DMS53 (cell line): ENCODE results near the gene TGFBR3L.

ENCODE experiments used
- DNase-seq: peaks from one replicate; lab custom pipeline; 2025; lab: John Stamatoyannopoulos, UW

TGFBR3L gene

GRCh38 chr19:7928334-7928706 lies 13.7 kb downstream of the TGFBR3L start:
- no peak for DNase-seq

GRCh38 chr19:7928741-7929701 lies 14.4 kb downstream of the TGFBR3L start:
- DNase-seq, result peak; percentile 74

- DNase-seq, result peak; percentile 50
Observed at GRCh38 chr19:7930030-7930429, 15.4 kb downstream of the TGFBR3L start.

GRCh38 chr19:7930765-7931164 lies 16.1 kb downstream of the TGFBR3L start:
- DNase-seq, result no peak

GRCh38 chr19:7931221-7932061 lies 16.8 kb downstream of the TGFBR3L start:
- no peak for DNase-seq

GRCh38 chr19:7932276-7932929 lies 17.8 kb downstream of the TGFBR3L start:
- DNase-seq, result no peak

- DNase-seq, result no peak
Observed at GRCh38 chr19:7932930-7933300, 18.3 kb downstream of the TGFBR3L start.

GRCh38 chr19:7933411-7933810 lies 18.8 kb downstream of the TGFBR3L start:
- no peak for DNase-seq

- DNase-seq, result no peak
Observed at GRCh38 chr19:7933828-7934725, 19.4 kb downstream of the TGFBR3L start.

- DNase-seq, result no peak
Observed at GRCh38 chr19:7934766-7935165, 20.1 kb downstream of the TGFBR3L start.

- DNase-seq, result no peak
Observed at GRCh38 chr19:7940841-7941240, 26.2 kb downstream of the TGFBR3L start.

GRCh38 chr19:7941895-7942596 lies 27.4 kb downstream of the TGFBR3L start:
- no peak for DNase-seq

GRCh38 chr19:7942981-7943443 lies 28.4 kb downstream of the TGFBR3L start:
- peak; percentile 57 for DNase-seq

- DNase-seq, result peak; percentile 99
Observed at GRCh38 chr19:7943444-7944176, 29.0 kb downstream of the TGFBR3L start, which contains the start of gene TIMM44. Gene TIMM44, minus strand, starts transcription at chr19:7943666. Its CDS starts 15 bp downstream, at chr19:7943651.

GRCh38 chr19:7944177-7944761 lies 29.6 kb downstream of the TGFBR3L start:
- peak; percentile 92 for DNase-seq

GRCh38 chr19:7947939-7948338 lies 33.3 kb downstream of the TGFBR3L start:
- DNase-seq, result peak; percentile 39

- DNase-seq, result no peak
Observed at GRCh38 chr19:7953060-7953459, 38.4 kb downstream of the TGFBR3L start.

GRCh38 chr19:7953576-7953975 lies 38.9 kb downstream of the TGFBR3L start:
- no peak for DNase-seq

GRCh38 chr19:7955696-7956095 lies 41.1 kb downstream of the TGFBR3L start:
- no peak for DNase-seq
